SK-N-MC (cell line): Measurements from ENCODE around the gene RHOF.

Source experiments
- EZH2 ChIP-seq: fragments of 200-600 bp; sonication (generic); IDR thresholded peaks from one replicate; pipeline ENCODE4 v1.6.1; 2017; ENCODE audit warnings: antibody characterized with exemption
- POLR2AphosphoS5 ChIP-seq: IDR thresholded peaks from 2 replicates; pipeline ENCODE4 v1.6.1; 2012; ENCODE audit warnings: mild to moderate bottlenecking, low read depth, low read length, borderline replicate concordance

DNA sequence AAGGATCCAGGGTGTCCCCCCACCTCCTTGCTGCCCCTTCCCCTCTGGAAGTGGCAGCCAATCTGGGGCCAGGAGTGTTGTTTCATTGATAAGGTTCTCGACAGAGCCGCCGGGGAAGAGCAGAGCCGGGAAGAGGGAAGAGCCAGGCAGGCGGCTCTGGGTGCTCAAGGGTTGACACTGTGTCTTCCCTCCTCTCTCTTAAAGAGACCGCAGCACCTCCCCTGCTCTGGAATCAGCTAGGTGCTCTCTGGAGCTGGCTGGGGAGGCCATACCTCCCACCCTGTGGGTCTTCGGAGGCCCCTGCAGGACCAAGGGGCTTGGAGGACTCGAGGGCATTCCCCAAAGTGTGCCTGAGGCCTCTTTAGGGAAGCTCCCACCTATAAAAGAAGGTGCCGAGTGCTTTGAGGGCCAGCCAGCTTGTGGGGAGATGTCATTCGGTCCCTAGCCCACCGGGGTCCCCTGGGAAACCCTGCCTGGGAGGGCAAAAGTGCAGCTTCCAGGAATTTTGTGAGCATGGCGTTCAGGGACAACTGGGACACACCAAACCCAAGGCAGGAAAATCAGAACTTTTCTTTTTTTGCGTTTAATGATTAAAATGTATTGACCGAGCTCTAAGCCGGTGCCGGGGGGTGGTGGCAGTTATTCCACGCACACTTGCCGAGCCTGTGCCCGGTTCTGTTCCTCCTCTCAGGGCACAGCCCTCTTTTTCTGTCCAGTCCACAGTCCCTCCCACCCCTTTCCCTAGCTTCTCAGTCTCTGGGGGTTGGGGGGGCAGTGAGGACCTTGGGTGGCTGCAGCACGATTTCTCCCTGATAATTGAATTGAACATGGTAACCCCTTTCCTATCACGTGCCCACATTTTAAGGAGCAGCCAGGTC lies 13.3 kb upstream of the RHOF start:
- TF ChIP-seq EZH2 (no peak), POLR2AphosphoS5 (no peak)
